Ovary (tissue), 9 donors: ENCODE measurements around the gene JADE2. TPM values are rescaled to one million over a fixed set of nuclear protein-coding genes. Genes with fewer than 3 reads are reported as not detected.
A peak's percentile ranks its signal among the peaks of the same experiment; 100 is the strongest.

Experiments
- DNase-seq, 5 donors: peaks; one replicate each; pipeline ENCODE4 v3.0.0-alpha.2; 2019 to 2020
- H3K27ac ChIP-seq, 2 donors: fragments of 200-600 bp; one replicate each; pipeline versions ENCODE4 v1.5.1 to v1.8.0; 2019 to 2022
- H3K27me3 ChIP-seq: fragments of 200-600 bp; one replicate; pipeline ENCODE4 v1.8.0; 2022
- H3K36me3 ChIP-seq: fragments of 200-600 bp; sonication (generic); one replicate; pipeline ENCODE4 v1.5.1; 2019
- H3K4me1 ChIP-seq: one replicate; pipeline ENCODE4 v1.8.1; 2013; ENCODE audit warnings: mild to moderate bottlenecking, moderate library complexity; ENCODE audit not compliant: insufficient read depth
- H3K4me3 ChIP-seq: fragments of 200-600 bp; sonication (generic); one replicate; pipeline ENCODE4 v1.5.1; 2017
- H3K9me3 ChIP-seq, 2 donors: fragments of 200-600 bp in 1 of 2; sonication (generic) in 1 of 2; one replicate each; pipeline versions ENCODE4 v1.5.1 to v1.8.1; 2013 to 2019; ENCODE audit warnings: mild to moderate bottlenecking in 1 of 2, moderate library complexity in 1 of 2
- EP300 ChIP-seq: sonication (generic); formaldehyde crosslinking; IDR thresholded peaks from one replicate; pipeline ENCODE4 v1.6.1; 2017; ENCODE audit warnings: antibody characterized with exemption
- POLR2A ChIP-seq: fragments of 450-650 bp; IDR thresholded peaks from one replicate; pipeline ENCODE4 v1.6.1; 2017; ENCODE audit warnings: antibody characterized with exemption, mild to moderate bottlenecking, moderate library complexity
- WGBS, 3 donors: extraction: QIAGEN DNeasy Blood & Tissue Kit in 1 of 3; methylation state at CpG; one replicate each; pipeline versions ENCODE4 v1.1.5 to v1.1.7; 2013 to 2017; 5-methylcytosine and 5-hydroxymethylcytosine counted together
- intact Hi-C, 4 donors: fragments of 100-400 bp; cut with DNase I; formaldehyde crosslinking; loops; one replicate each; pipeline versions ENCODE4 v1.11.0 to v1.15.1; 2022 to 2023
- polyA plus RNA-seq, 2 donors: library from polyadenylated mRNA; stranded (reverse); fragments of 200-250 nt in 1 of 2; fragments of 350-450 nt in 1 of 2; fragmentation: Illumina TruSeq in 1 of 2; extraction: RNeasy Lipid Tissue Mini Kit (QIAGEN cat#74804) in 1 of 2; gene quantifications; one replicate each; pipeline ENCODE4 v1.2.3, GENCODE V29; 2013 to 2014
- total RNA-seq, 7 donors: library from RNA; depleted of rRNA in 2 of 7; stranded (reverse); fragments of >200 nt in 2 of 7; fragmentation: NEBNext Ultra II Directional in 3 of 7; extraction: Animal tissue kit (Norgen Biotek cat#: 25700) in 3 of 7; gene quantifications; one replicate each; pipeline versions ENCODE4 v1.1.0 to v1.2.4, GENCODE V29; 2016 to 2023
- TF ChIP-seq, protein P1 (sequence below), 3 donors: fragments of 450-650 bp in 2 of 3; fragments of 200-600 bp in 1 of 3; IDR thresholded peaks; one replicate each; pipeline versions ENCODE4 v1.5.1 to v1.8.0; 2016 to 2022; ENCODE audit warnings: antibody characterized with exemption in 3 of 3, mild to moderate bottlenecking in 1 of 3
- donor health status: DM: no; HTN: no; CAD: no; lungs with moderate emphysema.
- donor health status: DM: no; HTN: no; CAD: no.
- donor health status: Bipolar disorder and iron deficiency.
- donor health status: DM: yes; HTN: yes; CAD: no.
- donor health status: DM: no; HTN: no; CAD: no.
- donor health status: DM: yes; HTN: yes; CAD: no.

The JADE2 gene
- total and polyA plus RNA-seq, 9 donors: 23.2 to 82.9 (median 66.0) TPM

DNA sequence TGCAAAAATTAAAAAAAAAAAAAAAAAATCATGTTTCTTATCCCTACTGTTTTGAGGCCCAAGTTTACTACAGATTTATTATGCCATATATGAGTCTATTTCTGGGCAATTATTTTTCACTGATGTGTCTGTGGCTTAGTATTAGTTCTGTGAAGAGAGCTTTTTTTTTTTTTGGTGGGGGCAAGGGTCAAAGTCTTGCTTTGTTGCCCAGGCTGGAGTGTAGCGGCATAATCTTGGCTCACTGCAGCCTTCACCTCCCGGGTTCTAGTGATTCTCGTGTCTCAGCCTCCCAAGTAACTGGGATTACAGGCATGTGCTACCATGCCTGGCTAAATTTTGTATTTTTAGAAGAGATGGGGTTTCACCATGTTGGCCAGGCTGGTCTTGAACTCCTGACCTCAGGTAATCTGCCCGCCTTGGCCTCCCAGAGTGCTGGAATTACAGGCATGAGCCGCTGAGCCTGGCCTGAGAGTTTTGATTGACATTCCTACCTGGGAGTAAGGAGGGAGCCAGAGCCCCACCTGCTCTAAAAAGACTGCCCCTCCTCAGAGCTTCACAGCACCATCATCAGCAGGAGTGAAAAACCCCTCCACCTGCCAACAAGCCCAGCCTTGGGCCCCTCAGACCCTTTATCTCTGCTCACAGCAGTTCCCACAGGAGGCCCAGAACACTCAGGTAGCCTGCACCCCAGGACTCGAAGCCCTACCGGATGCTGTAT, 36.1 kb upstream of the JADE2 start:
- DNase-seq: peak in 1 of 5 donors; percentile 4
- H3K27ac ChIP-seq: no peak overlapping the region
- no peaks in the 10 kb centered on the region for H3K4me1 ChIP-seq
- H3K4me3 ChIP-seq: no peak overlapping the region
- H3K9me3 ChIP-seq: no peaks in the 10 kb centered on the region
- TF ChIP-seq EP300 (no peak), POLR2A (no peak)
- TF ChIP-seq, protein P1, sequence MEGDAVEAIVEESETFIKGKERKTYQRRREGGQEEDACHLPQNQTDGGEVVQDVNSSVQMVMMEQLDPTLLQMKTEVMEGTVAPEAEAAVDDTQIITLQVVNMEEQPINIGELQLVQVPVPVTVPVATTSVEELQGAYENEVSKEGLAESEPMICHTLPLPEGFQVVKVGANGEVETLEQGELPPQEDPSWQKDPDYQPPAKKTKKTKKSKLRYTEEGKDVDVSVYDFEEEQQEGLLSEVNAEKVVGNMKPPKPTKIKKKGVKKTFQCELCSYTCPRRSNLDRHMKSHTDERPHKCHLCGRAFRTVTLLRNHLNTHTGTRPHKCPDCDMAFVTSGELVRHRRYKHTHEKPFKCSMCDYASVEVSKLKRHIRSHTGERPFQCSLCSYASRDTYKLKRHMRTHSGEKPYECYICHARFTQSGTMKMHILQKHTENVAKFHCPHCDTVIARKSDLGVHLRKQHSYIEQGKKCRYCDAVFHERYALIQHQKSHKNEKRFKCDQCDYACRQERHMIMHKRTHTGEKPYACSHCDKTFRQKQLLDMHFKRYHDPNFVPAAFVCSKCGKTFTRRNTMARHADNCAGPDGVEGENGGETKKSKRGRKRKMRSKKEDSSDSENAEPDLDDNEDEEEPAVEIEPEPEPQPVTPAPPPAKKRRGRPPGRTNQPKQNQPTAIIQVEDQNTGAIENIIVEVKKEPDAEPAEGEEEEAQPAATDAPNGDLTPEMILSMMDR (IDR thresholded peaks at IDR 0.05): no peak
- intact Hi-C loops: no loop called here
- H3K27me3 ChIP-seq: no peaks in the 10 kb centered on the region
- no peaks in the 10 kb centered on the region for H3K36me3 ChIP-seq
- 91 to 92% (median 91%) methylated on average over 7 of the region's 7 CpGs for WGBS, 3 donors

DNA sequence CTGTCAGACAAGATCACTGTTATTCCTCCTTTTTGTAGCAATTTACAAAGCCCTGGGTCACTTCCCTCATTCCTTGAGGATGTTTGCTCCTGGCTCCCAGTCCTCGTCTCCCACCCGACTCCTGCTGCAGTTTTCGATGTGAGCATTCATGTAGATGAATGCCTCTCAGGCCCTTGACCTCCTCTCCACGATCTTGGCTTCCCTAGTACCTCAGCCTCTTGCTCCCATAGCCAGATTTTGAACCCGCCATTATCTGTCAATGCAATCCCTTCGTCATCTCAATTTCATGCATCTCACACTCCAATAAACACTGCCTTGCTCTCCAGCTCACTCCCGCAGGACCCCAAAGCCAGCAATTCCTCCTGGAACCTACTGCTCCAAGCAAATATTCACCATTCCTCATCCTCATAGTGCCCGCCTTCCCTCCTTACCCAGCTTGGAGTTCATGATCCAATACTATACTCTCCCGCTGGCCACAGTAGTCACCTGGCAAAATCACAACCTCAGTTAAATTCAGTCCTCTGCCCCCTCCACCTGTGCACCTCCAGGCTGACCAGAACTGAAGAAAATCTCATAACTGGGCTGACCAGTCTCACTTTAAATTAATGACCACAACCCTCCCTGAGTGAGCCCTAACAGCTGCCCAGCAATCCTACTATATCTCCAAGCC, 35.1 kb upstream of the JADE2 start:
- Histone ChIP-seq H3K27ac (no peak overlapping the region), H3K4me1 (no peaks in the 10 kb centered on the region), H3K4me3 (no peak overlapping the region), H3K9me3 (no peaks in the 10 kb centered on the region), H3K36me3 (no peaks in the 10 kb centered on the region), H3K27me3 (no peaks in the 10 kb centered on the region)
- TF ChIP-seq POLR2A: no peak
- TF ChIP-seq EP300: no peak
- TF ChIP-seq, protein P1 (IDR thresholded peaks at IDR 0.05): no peak
- peak in 1 of 5 donors; percentile 2 for DNase-seq
- WGBS, 3 donors: 86 to 93% (median 88%) methylated on average over 9 of the region's 9 CpGs
- intact Hi-C loops: no loop called here

DNA sequence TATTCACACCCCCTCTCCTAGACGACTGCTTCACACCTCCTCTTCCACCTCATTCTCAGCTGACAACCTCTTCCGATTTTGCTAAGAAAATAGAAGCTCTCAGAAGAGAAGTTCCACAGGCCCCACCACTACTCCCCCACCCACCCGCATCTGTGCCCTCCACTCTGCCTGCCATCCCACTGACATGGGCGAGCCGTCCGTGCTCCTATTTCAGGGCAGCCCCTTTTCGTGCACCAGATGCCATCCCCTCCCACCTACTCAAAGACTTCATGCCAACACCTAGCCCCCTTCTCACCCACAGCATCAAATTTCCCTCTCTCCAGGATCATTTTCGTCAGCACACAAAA, 34.6 kb upstream of the JADE2 start:
- WGBS, 3 donors: 79 to 81% (median 80%) methylated on average over 8 of the region's 8 CpGs
- Histone ChIP-seq H3K36me3 (no peaks in the 10 kb centered on the region), H3K4me3 (no peak overlapping the region), H3K27ac (no peak overlapping the region), H3K9me3 (no peaks in the 10 kb centered on the region), H3K4me1 (no peaks in the 10 kb centered on the region), H3K27me3 (no peaks in the 10 kb centered on the region)
- no peak for TF ChIP-seq EP300
- TF ChIP-seq, protein P1 (IDR thresholded peaks at IDR 0.05): no peak
- no peak for TF ChIP-seq POLR2A
- DNase-seq: no peak
- intact Hi-C loops: no loop called here

DNA sequence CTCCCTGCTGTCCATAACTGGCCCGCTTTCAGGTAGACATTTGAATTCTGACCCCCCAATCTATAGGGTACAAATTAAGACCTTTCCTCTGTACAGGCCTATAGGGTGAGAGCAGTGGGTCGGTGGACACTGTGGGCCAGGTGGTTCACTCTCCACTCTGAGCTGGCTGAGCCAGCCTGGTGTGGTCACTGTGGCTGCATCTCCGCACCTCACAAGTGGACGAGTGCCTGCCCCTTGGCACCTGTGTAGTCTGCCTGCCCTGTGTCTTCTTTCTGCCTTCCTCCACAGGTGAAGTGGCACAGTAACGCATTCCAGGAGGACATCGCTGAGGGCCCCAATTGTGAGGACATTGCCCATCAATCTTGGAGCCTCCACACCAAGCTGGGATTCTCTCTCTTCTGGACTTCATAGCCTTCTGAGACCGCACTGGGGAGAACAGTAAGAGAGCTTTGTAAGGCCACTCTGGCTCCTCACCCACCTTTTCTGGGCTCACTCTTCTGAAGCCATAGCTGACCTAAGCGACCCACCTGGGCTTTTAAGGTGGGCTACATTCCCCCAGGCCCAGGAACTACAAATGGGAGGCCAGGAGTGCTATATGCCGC, 33.5 kb upstream of the JADE2 start:
- intact Hi-C loops: no loop called here
- no peaks in the 10 kb centered on the region for H3K27me3 ChIP-seq
- no peaks in the 10 kb centered on the region for H3K36me3 ChIP-seq
- no peak for TF ChIP-seq EP300
- no peak for TF ChIP-seq POLR2A
- TF ChIP-seq, protein P1 (IDR thresholded peaks at IDR 0.05): no peak
- H3K9me3 ChIP-seq: no peaks in the 10 kb centered on the region
- no peak overlapping the region for H3K27ac ChIP-seq
- 95 to 97% (median 96%) methylated on average over 9 of the region's 9 CpGs for WGBS, 3 donors
- no peak for DNase-seq
- H3K4me3 ChIP-seq: no peak overlapping the region
- H3K4me1 ChIP-seq: no peaks in the 10 kb centered on the region
